ENCODE results near the gene OGFR. TPM values are rescaled to one million over a fixed set of nuclear protein-coding genes. Genes with fewer than 3 reads are reported as not detected.
"Not testable (repeated sequence)": the region's sequence is repeated elsewhere in the genome, so short reads cannot be mapped to it uniquely, and the experiment has no call there.

Gene OGFR
- total and polyA plus RNA-seq, 2 experiments from 2014 or later = 49.9 to 83.1 TPM

DNA sequence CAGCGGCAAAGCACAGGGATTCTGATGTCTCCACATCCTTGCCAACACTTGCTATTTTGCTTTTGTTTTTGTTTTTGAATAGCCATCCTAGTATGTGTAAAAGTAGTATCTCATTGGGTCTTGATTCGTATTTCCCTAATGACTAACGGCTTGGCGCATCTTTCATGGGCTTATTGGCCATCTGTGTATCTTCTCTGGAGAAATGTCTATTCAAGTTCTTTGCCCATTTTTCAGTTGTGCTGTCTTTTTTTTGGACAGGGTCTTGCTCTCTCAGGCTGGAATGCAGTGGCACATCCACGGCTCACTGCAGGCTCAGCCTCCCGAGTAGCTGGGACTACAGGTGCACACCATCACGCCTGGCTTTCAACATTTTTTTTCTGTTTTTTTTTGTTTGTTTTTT lies 39.5 kb downstream of the OGFR start:
- H3K4me1 ChIP-seq (ENCODE audit: low read depth) = no peaks in the 10 kb centered on the region
- H3K27me3 ChIP-seq = no peaks in the 10 kb centered on the region
- H3K9me3 ChIP-seq (ENCODE audit: low read depth) = no peaks in the 10 kb centered on the region
- H3K36me3 ChIP-seq = peaks cover 2% of the 10 kb centered on the region
- no peak overlapping the region for H3K4me3 ChIP-seq
- TF ChIP-seq, protein P1, sequence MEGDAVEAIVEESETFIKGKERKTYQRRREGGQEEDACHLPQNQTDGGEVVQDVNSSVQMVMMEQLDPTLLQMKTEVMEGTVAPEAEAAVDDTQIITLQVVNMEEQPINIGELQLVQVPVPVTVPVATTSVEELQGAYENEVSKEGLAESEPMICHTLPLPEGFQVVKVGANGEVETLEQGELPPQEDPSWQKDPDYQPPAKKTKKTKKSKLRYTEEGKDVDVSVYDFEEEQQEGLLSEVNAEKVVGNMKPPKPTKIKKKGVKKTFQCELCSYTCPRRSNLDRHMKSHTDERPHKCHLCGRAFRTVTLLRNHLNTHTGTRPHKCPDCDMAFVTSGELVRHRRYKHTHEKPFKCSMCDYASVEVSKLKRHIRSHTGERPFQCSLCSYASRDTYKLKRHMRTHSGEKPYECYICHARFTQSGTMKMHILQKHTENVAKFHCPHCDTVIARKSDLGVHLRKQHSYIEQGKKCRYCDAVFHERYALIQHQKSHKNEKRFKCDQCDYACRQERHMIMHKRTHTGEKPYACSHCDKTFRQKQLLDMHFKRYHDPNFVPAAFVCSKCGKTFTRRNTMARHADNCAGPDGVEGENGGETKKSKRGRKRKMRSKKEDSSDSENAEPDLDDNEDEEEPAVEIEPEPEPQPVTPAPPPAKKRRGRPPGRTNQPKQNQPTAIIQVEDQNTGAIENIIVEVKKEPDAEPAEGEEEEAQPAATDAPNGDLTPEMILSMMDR (IDR thresholded peaks at IDR 0.05; ENCODE audit: low read depth, low read length) = no peak
- H3K27ac ChIP-seq = no peak overlapping the region
- DNase-seq (ENCODE audit: low read depth in 1 of 2, low spot score in 1 of 2) = no peak

DNA sequence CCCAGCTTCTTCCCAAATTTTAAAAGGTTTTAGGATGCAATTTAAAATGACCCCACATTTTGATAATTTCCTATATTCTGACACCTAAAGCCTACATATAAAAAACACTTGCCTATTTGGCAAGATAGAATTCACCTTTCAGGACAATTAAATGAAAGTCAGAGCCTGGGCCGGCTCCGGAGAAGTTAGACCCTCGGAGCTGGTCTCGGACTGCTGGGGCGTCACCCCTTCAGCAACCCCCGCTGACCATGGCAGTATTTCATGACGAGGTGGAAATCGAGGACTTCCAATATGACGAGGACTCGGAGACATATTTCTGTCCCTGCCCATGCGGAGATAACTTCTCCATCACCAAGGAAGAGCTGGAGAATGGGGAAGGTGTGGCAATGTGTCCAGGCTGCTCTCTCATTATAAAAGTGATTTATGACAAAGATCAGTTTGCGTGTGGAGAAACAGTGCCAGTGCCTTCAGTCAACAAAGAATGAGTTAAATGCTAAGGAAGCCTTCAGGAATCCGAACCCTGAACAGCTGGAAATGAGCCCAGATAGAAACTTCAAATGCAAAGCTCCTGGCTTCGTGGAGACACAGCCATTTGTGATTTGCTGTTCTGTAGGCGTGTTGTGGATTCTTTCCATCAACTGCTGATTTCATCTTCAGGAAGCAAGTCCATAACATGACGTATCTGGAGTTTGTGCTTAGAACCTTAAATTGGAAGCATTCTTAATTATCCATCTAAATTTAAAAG lies 41.0 kb downstream of the OGFR start:
- Histone ChIP-seq H3K27me3 (no peaks in the 10 kb centered on the region), H3K4me1 (ENCODE audit: low read depth) (no peaks in the 10 kb centered on the region), H3K27ac (no peak overlapping the region), H3K36me3 (peaks cover 2% of the 10 kb centered on the region), H3K9me3 (ENCODE audit: low read depth) (no peaks in the 10 kb centered on the region), H3K4me3 (no peak overlapping the region)
- TF ChIP-seq, protein P1 (IDR thresholded peaks at IDR 0.05; ENCODE audit: low read depth, low read length) = no peak
- peak in 1 of 2 donors; percentile 50 for DNase-seq (ENCODE audit: low read depth in 1 of 2, low spot score in 1 of 2)

DNA sequence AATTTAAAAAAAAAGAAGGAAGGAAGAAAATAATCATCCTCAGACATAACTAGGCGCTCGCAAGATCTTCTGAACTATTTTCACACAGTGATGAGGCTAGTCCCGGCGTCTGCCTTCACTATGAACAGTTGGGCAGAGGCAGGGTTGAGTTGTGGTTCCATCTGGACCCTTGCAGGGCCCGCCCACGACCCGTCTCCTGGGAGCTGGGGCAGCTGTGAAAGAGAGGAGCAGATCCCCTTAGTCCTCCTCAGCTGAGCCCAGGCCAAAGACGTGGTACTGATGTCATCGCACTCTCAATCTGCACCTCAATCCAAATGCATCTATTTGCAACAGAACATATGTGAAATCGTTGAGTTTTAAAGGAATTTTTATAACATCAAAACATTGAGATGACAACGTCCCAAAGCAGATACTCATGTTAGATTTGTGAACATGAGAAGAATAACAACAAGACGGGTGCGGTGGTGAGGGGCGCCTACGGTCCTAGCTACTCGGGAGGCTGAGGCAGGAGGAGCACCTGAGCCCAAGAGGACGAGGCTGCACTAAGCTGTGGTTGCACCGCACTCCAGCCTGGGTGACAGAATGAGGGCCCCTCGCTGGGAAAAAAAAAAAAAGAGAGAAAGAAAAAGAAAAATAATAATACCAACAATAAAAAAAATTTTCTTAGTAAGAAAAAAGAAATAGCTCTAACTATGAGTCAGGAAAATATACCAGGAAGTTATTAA lies 41.7 kb downstream of the OGFR start:
- Histone ChIP-seq H3K36me3 (peaks cover 2% of the 10 kb centered on the region), H3K4me1 (ENCODE audit: low read depth) (no peaks in the 10 kb centered on the region), H3K27me3 (no peaks in the 10 kb centered on the region), H3K4me3 (no peak overlapping the region), H3K27ac (no peak overlapping the region), H3K9me3 (ENCODE audit: low read depth) (no peaks in the 10 kb centered on the region)
- TF ChIP-seq, protein P1 (IDR thresholded peaks at IDR 0.05; ENCODE audit: low read depth, low read length) = no peak
- DNase-seq (ENCODE audit: low read depth in 1 of 2, low spot score in 1 of 2) = peak in 1 of 2 donors; percentile 30

DNA sequence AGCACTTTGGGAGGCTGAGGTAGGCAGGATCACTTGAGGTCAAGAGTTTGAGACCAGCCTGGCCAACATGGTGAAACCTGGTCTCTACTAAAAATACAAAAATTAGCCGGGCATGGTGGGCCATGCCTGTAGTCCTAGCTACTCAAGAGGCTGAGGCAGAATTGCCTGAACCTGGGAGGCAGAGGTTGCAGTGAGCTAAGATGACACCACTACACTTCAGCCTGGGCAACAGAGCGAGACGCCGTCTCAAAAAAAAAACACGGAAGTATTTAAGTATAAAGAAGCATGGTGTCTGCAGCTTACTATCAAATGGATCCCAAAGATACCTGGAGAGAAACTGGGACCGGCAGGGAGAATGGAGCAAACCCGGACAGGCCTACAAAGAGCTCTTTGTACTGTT lies 44.3 kb downstream of the OGFR start:
- not testable (repeated sequence) for H3K4me3 ChIP-seq; H3K27ac ChIP-seq; H3K36me3 ChIP-seq; H3K4me1 ChIP-seq (ENCODE audit: low read depth); H3K27me3 ChIP-seq; DNase-seq (ENCODE audit: low read depth in 1 of 2, low spot score in 1 of 2); H3K9me3 ChIP-seq (ENCODE audit: low read depth)

DNA sequence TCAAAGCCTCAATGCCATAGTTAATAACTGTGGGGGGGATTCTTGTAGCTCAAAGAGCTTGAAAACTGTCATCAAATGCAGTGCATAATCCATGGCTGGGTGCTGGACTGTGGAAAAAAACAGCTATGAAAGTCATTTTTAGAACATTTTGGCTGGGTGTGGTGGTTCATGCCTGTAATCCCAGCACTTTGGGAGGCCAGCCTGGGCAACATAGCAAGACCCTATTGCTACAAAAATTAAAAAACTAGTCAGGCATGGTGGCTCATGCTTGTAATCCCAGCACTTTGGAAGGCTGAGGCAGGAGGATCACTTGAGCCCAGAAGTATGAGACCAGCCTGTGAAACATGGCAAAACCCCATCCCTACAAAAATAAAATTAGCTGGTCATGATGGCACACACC lies 44.8 kb downstream of the OGFR start:
- Histone ChIP-seq H3K36me3 (peaks cover 8% of the 10 kb centered on the region), H3K9me3 (ENCODE audit: low read depth) (no peaks in the 10 kb centered on the region), H3K27me3 (no peaks in the 10 kb centered on the region), H3K4me3 (no peak overlapping the region), H3K27ac (no peak overlapping the region), H3K4me1 (ENCODE audit: low read depth) (no peaks in the 10 kb centered on the region)
- TF ChIP-seq, protein P1 (IDR thresholded peaks at IDR 0.05; ENCODE audit: low read depth, low read length) = no peak
- DNase-seq (ENCODE audit: low read depth in 1 of 2, low spot score in 1 of 2) = no peak

DNA sequence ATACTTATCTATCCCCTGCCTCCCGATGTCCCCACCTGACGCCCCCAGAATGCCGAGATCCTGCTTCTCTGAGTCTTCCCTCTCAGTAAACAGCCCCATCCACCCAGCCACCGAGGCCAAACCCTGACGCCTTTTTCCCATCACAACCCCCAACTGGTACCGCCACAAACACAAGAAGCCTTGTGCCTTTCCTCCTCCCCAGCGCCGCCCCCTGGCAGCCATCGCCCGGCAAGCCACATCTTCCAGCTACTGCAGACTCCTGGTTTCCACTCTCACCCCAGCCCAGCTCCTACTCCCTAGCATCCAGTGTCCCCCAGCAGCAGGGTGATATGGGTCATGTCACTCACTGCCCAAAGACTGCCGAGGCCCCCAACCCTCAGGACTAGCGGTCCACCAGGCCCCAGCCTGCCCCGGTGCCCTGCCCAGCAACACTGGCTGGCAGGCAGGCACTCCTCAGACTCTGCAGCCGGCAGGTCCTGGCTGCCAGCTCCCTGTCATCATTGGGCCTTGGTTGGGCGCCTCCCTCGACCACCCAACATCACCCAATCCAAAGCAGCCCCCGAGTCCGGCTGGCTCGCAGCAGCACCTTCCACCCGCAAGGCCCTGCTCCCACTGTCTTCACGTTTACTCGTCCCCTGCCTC lies 45.8 kb downstream of the OGFR start:
- no peak for DNase-seq (ENCODE audit: low read depth in 1 of 2, low spot score in 1 of 2)
- H3K27ac ChIP-seq = no peak overlapping the region
- H3K4me3 ChIP-seq = no peak overlapping the region
- peaks cover 7% of the 10 kb centered on the region for H3K36me3 ChIP-seq
- TF ChIP-seq, protein P1 (IDR thresholded peaks at IDR 0.05; ENCODE audit: low read depth, low read length) = no peak
- no peaks in the 10 kb centered on the region for H3K27me3 ChIP-seq
- no peaks in the 10 kb centered on the region for H3K4me1 ChIP-seq (ENCODE audit: low read depth)
- no peaks in the 10 kb centered on the region for H3K9me3 ChIP-seq (ENCODE audit: low read depth)
